LHCN-M2 (cell line): ENCODE data around the gene ODAD3. TPM values are rescaled to one million over a fixed set of nuclear protein-coding genes. Genes with fewer than 3 reads are reported as not detected.
"Not testable (repeated sequence)": the region's sequence is repeated elsewhere in the genome, so short reads cannot be mapped to it uniquely, and the experiment has no call there.

Experiments used
- DNase-seq: peaks from one replicate; pipeline ENCODE4 v3.0.0-alpha.2; 2012; ENCODE audit warnings: low read depth
- total RNA-seq: library from RNA; depleted of rRNA; stranded (reverse); fragments of >200 nt; gene quantifications from 2 replicates; pipeline ENCODE4 v1.2.3, GENCODE V29; 2014

Gene ODAD3
- total RNA-seq, 1 experiment from 2014 or later: 0.75 TPM

DNA sequence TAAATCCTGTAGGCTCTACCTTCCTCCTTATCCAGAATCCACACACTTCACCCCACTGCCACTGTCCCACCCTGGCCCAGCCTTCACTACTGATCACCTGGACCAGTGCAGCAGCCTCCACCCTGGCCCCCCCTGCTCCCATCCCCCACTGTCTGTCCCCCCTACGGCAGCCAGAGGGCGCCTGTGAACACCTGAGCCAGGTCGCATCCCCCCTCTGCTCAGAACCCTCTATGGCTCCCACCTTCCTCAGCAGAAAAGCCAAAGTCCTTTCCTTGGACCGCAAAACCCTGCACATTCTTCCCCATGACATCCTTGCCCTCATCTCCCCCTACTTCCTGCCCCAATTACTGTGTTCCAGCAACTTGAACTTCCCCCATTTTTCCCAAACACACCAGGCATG lies 25.3 kb upstream of the ODAD3 start:
- DNase-seq: no peak

- DNase-seq: not testable (repeated sequence)
These were observed 24.0 kb upstream of the ODAD3 start for GRCh38 chr19:11458912-11459311.

- DNase-seq: no peak
These were observed 23.4 kb upstream of the ODAD3 start for GRCh38 chr19:11458236-11458900.

GRCh38 chr19:11457831-11458230 lies 22.9 kb upstream of the ODAD3 start:
- DNase-seq: no peak

DNA sequence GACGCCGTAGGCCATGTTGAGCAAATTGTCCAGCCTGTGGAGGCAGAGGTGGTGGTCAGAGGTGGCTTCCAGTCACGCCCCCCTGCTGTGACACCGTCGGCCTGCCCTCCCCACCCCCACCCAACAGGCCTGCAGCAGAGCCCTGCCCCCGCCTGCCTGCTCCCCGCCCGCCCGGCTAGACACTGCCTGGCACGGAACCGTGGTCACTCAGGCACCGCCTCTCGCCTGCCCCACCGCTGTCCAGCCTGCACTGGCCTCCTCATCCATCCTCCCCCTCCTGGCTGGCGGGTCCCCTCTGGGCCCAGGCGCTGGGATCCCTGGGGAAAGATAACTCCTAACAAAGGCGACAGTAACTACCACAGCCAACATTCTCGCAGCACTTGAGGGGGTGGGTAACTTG lies 22.2 kb upstream of the ODAD3 start:
- no peak for DNase-seq

GRCh38 chr19:11456659-11457058 lies 21.7 kb upstream of the ODAD3 start:
- no peak for DNase-seq

DNA sequence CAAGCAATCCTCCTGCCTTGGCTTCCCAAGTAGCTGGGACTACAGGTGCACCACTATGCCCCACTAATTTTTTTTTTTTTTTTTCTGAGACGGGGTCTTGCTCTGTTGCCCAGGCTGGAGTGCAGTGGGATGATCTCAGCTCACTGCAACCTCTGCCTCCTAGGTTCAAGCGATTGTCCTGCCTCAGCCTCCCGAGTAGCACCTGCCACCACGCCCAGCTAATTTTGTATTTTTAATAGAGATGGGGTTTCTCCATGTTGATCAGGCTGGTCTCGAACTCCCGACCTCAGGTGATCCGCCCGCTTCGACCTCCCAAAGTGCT lies 20.3 kb upstream of the ODAD3 start:
- DNase-seq: not testable (repeated sequence)

DNA sequence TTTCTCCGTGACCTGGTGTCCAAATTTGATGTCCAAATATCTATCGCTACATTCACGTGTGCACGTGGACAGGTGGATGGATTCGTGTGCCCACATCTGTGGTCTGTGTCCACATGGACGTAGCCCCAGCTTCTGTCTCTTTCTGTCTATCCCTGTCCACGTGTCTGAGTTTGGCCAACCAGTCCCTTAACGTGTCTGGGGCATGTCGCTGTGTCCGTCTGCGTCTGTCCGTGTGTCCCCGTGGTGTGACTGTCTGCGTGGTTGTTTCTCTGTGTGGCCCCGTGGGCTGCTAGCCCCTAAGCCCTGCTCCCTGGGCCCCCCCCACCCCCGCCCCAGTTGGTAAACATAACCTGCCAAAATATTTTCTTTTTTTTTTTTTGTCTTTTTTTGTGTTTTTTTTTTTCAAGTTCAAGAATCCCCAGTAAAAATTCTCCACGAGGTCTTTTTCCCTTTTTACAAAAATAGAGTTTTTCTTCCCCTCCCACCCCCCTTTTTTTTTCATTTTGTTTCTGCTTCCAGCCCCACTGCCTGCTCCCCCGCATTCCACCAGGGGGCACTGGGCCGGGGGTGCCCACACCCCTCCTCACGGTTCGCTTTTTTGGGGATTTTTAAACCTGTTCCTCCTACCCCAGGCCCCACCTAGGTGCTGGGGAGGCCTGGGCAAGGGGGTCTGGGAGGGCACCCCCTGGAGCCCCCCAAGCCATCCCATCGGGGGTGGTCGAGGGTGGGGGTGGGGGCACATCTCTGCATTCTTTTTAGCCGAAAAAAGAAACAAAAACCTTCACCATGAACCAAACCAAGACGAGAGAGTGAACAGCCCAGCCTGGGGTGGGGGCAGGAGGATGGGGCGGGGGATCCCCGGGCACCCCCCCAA lies 18.8 kb upstream of the ODAD3 start:
- DNase-seq: no peak

GRCh38 chr19:11452620-11453310 lies 17.8 kb upstream of the ODAD3 start:
- no peak for DNase-seq

DNA sequence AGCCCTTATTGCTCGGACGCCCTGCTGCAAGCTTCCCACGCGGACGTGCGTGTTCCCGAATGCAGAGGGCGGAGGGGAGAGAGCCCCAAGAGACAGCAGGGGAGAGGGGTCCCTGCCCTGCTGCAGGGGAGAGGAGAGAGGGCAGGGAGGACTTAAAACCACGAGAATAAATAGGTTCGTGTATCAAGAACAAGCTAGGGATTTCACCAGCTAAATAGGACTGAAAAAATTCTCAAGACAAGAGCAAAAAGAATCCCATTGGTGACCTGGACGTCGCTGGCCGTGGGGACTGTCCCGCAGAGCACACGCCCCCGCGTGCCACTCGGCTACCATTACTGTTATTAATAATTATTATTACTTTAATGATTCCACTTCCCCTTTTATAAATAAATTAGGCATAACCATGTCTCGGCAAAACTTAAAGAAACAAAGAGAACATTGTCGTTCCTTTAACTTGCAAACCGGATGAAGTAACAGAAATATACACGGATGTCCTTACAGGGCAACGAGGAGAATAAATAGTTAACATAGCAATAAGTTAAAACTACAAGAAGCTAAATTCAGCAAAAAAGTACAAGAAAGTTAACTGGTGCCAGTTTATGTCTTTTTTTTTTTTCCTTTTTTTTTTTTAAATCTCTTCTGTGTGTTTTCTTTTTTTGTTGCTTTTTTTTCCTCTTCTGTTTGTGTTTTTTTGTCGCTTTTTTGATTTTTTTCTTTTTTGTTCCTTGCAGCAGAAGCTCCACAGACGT lies 17.1 kb upstream of the ODAD3 start:
- DNase-seq: no peak

DNA sequence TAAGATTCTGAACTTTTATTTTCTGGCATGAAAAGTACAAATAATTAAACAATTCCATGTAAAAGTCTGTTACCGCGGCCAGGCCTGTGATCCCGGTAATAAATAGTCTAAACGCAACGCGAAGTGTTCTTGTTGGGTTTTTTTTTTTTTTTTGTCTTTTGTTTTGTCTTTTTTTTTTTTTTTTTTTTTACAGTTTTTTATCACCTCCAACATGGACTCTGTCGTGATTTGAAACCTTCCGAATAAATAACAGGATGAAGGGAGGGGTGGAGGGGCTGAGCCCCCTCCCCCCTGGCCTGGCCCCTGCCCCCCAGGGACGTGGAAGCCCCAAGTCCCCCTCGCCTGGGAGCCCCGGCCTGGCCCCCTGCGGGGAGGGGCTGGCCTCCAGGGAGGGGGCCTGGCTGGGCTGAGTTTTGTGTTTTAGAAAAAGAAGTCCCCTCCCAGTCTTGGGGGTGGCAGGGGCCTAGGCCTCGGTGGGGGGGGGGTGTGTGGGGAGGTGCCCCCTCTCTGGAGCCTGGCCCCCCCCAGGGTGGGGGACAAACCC lies 16.5 kb upstream of the ODAD3 start:
- DNase-seq: no peak

GRCh38 chr19:11450570-11451326 lies 15.8 kb upstream of the ODAD3 start:
- DNase-seq: no peak

DNA sequence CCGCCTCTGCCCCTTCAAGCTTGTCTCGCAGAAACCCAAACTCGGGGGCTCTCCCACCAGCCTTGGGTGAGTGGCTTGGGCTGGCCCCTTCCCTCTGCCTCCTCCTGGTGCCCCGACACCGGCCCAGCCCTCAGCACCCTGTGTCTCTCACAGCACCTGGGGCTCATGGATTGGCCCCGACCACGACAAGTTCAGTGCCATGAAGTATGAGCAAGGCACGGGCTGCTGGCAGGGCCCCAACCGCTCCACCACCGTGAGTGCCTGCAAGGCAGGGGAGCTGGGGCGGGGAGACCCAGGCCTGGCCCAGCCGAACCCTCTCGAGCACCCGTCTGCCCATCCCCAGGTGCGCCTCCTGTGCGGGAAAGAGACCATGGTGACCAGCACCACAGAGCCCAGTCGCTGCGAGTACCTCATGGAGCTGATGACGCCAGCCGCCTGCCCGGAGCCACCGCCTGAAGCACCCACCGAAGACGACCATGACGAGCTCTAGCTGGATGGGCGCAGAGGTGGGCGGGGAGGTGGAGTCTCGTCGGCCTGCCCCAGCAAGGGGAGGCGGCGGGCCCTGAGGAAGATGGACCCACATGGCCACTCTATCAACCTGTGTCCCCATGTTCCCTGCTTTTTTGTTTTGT lies 14.1 kb upstream of the ODAD3 start:
- no peak for DNase-seq

DNA sequence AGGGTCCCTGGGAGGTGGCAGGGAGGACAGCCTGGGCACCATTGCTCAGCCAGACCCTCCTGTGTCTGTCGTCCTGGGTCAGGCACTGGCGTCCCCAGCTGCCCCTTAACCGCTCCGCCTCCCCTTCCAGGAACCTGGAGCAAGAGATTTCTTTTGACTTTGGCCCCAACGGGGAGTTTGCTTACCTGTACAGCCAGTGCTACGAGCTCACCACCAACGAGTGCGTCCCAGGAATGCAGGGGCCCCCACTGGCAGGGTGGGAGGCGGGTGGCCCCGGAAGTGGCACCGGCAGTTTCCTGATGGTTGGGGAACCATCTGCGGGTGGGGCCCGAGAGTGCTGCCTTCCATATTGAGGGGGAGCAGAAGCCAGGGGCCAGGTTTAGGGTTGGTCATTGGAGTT lies 13.5 kb upstream of the ODAD3 start:
- no peak for DNase-seq

GRCh38 chr19:11447347-11448262 lies 12.7 kb upstream of the ODAD3 start:
- no peak for DNase-seq

DNA sequence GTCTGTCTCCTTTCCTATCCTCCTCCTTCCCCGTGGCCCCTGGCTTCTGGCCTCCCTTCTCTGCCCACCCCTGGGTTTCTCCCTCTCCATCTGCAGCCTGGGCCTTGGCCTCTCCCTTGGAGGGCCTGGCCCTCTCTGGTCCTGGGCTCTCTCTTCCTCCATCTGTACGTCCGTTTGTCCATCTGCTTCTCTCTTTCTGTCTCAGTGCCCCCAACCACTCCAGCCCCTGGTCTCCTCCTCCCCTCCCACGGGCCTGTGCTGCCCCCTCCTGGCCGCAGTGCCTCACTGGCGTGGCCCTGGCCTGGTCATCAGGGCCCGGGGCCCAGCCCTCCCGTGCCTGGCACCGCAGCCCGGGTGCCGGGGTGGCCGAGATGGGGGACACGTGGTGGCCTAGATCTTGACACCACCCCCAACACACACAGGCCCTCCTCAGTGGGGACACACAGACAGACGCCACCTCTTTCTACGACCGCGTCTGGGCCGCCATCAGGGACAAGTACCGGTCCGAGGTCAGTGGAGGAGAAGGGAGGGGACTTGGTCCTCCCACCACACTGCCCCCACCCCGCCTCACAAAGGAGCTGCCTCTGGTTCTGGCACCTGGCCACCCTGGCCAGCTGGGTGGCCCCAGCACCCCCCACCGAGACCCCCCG lies 11.9 kb upstream of the ODAD3 start:
- no peak for DNase-seq

DNA sequence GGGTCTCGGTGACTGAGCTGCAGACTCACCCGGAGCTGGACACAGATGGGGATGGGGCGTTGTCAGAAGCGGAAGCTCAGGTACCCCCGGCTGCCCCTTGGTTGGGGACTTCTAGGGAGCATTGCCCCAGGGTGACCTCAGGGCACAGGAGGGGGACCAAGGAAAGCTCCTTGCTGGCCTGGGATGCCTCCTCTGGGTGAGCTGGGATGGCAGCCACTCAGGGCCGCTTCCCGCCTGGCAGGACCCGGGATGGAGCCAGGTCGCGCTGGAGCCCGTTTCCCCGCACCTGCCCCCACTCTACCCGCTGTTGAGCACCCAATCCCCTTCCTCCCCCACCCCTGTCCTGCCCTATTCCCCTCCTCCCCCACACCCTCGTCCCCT lies 11.3 kb upstream of the ODAD3 start:
- DNase-seq: no peak

DNA sequence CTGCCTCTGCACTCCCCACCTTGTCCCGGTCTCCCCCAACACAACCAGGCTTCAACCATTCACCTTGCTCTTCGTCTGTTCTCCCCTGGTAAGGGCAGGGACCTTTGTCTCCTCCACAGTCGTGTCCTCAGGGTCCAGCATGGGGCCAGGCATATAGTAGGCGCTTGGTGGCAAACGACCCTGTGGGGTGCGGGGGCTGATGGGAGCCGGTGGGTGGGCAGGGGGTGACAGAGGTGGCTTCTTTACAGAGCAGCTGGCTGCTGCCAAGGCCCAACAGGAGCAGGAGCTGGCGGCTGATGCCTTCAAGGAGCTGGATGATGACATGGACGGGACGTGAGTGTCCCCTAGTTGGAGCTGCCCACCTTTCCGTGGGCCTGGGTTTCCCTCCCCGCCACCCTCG lies 10.2 kb upstream of the ODAD3 start:
- no peak for DNase-seq

GRCh38 chr19:11444059-11444458 lies 9.1 kb upstream of the ODAD3 start:
- DNase-seq: no peak
